ENCODE results near the gene TAAR6.

- TF ChIP-seq EGR1 (conservative IDR thresholded peaks at IDR 0.05) (no peak), SRSF1 (IDR thresholded peaks at IDR 0.05; ENCODE audit: low read depth, low read length) (no peak), HES1 (IDR thresholded peaks at IDR 0.05; ENCODE audit: low read depth) (no peak), FOXM1 (IDR thresholded peaks at IDR 0.05; ENCODE audit: low read depth) (no peak), FOXM1 (CRISPR knock-in tag; IDR thresholded peaks at IDR 0.05; ENCODE audit: low read depth) (no peak), NFE2 (IDR thresholded peaks at IDR 0.05; ENCODE audit: low read depth) (no peak), POLR2A (conservative IDR thresholded peaks at IDR 0.05) (no peak), HDAC8 (tag; IDR thresholded peaks at IDR 0.05) (no peak), POLR2AphosphoS5 (IDR thresholded peaks at IDR 0.05; ENCODE audit: control insufficient read depth, insufficient read depth, low read depth, low read length) (no peak), SMARCB1 (IDR thresholded peaks at IDR 0.05; ENCODE audit: insufficient read length, low read depth) (no peak), FOXP1 (CRISPR knock-in tag; IDR thresholded peaks at IDR 0.05) (no peak), FOXO4 (CRISPR knock-in tag; IDR thresholded peaks at IDR 0.05) (no peak), RBBP5 (IDR thresholded peaks at IDR 0.05; ENCODE audit: borderline replicate concordance, insufficient read depth, low read length, poor library complexity, severe bottlenecking) (no peak)
- TF ChIP-seq, protein P1, sequence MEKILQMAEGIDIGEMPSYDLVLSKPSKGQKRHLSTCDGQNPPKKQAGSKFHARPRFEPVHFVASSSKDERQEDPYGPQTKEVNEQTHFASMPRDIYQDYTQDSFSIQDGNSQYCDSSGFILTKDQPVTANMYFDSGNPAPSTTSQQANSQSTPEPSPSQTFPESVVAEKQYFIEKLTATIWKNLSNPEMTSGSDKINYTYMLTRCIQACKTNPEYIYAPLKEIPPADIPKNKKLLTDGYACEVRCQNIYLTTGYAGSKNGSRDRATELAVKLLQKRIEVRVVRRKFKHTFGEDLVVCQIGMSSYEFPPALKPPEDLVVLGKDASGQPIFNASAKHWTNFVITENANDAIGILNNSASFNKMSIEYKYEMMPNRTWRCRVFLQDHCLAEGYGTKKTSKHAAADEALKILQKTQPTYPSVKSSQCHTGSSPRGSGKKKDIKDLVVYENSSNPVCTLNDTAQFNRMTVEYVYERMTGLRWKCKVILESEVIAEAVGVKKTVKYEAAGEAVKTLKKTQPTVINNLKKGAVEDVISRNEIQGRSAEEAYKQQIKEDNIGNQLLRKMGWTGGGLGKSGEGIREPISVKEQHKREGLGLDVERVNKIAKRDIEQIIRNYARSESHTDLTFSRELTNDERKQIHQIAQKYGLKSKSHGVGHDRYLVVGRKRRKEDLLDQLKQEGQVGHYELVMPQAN (IDR thresholded peaks at IDR 0.05; ENCODE audit: borderline replicate concordance) = no peak
These were observed 18.9 kb upstream of the TAAR6 start for GRCh38 chr6:132551214-132551613.
